ENCODE results near the gene USP3. TPM values are rescaled to one million over a fixed set of nuclear protein-coding genes. Genes with fewer than 3 reads are reported as not detected.
"Not testable (repeated sequence)": the region's sequence is repeated elsewhere in the genome, so short reads cannot be mapped to it uniquely, and the experiment has no call there.

The USP3 gene
- total RNA-seq, 1 donor from 2014 or later: 58.1 TPM

DNA sequence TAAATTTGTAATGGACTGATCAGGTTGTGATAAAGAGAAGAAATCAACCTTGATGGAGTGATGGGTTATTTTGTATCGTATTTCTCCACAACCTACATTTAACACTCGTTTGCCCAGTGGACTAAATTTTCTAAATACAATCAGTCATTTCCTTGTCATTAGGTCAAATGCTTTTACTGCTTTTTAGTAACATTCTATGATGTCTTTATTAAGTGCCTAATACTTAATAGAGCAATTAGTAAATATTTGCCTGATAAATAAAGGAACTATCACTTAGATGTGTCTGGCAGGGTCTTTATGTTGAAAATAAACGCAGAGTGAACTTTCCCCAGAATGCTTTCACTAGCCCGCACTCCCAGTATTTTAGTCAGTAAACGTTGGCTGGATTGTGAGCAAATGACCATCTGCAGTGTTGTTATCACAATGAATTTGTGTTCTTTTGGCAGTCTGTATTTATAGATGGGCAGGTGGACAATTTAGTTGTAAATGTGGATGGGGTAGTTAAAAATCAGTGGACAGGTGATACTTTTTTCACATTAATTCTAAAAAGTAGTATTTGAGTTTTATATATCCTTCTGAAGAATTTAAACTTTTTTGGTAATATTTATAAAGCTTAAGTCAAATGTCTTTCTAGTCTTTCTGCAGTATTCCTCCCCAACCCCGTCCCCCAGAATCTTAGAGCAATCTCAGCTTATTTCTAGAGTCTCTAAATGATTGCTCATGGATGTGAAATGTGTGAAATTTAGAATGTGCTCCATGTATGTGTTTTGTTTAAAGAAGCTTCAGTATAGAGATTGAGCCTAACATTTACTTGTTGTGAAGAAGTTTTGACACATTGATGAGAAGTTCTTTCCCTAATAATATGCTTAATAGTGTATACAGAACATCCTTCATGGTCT lies 4.9 kb downstream of the USP3 start:
- intact Hi-C loops (cut with micrococcal nuclease): loop anchor here (5.0 to 10.0 kb wide), 3 partner anchors 42 to 315 kb away; partner anchors contain the start of gene APH1B

DNA sequence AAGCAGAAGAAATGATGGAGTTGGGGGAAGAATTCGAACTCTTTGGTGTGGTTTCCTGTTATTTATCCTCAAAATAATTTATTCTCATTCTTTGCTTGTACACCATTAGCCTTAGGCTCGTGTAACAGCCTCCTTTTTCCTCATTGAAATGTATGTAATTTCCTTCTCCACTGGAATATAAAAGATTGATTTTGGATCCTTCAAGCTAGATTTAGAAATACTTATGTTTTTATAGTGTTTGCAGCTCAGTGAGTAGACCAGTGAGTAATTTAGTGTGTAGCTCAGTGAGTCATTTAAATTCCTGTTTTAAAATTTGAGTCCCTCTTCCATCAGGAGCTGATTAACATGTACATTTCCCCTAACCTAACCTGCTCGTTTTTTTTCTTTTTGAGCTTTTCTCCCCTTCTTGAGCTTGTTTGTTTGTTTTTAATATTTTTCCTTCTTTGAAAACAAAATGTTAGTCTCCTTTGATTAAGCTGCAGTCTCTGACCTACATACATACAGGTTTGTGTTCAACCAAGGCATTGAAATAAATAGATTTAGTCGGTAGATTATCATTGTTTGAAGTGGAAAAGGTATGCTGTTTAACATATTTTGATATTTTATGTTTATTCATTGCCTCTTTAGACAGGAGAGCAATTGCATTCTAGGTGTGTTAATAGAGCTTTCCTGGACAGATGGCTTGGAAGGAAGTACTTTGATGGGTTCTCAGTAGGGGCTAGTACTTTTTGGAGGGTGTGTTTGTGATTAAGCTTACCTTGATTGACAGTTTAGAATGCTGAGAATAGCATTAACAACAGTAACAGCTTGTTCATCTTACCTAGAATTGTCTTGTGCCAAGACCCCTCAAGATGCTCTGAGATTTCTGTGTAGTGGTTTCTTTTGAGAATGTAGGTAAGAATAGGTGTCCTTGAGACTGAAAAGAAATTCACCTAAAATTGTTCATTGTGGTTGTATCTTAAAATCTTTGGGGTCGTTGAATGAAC lies 5.9 kb downstream of the USP3 start:
- intact Hi-C loops (cut with micrococcal nuclease): loop anchor here (5.0 to 10.0 kb wide), 3 partner anchors 43 to 315 kb away; partner anchors contain the start of gene APH1B

DNA sequence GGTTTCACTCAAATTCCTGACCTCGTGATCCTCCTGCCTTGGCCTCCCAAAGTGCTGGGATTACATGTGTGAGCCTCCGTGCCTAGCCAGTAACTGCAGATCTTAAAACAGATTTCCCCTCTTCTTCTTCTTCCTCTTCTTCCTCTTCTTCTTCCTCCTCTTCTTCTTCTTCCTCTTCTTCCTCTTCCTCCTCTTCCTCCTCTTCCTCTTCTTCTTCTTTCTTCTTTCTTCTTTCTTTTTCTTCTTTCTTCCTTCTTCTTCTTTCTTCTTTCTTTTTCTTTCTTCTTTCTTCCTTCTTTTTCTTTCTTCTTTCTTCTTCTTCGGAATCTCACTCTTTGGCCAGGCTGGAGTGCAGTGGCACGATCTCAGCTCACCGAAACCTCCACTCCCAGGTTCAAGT lies 7.8 kb downstream of the USP3 start:
- intact Hi-C loops (cut with micrococcal nuclease): no loop called here

DNA sequence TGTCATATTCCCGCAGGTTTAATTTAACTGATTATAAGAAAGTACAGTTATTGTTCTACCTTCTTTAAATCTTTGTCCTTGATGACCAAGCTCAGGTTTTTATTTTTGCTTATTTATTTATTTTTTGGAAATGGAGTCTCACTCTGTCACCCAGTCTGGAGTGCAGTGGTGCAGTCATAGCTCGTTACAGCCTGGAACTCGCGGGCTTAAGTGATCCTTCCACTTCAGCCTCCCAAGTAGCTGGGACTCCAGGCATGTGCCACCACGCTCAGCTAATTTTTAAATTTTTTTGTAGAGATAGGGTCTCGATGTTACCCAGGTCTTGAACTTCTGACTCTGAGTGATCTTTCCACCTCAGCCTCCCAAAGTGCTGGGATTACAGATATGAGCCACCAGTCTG lies 8.9 kb downstream of the USP3 start:
- intact Hi-C loops (cut with micrococcal nuclease): no loop called here

DNA sequence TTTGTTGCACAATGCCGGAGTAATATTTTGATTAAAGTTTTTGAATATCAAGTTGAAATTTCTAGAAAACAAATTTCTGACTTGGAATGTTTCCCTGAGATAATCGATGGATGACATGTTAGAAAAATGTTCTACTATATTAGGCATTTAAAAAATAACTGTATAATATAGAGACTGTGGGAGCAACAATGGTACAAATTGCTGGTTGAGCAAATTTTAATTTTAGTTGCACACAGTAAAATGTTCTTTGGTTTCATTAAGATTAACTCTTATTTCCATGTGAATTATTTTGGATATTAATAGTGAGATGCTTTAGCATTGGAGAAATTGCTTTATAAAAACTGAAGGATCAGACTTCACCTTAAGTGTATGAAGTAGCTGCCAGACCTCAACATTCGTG lies 9.3 kb downstream of the USP3 start:
- intact Hi-C loops (cut with micrococcal nuclease): no loop called here

DNA sequence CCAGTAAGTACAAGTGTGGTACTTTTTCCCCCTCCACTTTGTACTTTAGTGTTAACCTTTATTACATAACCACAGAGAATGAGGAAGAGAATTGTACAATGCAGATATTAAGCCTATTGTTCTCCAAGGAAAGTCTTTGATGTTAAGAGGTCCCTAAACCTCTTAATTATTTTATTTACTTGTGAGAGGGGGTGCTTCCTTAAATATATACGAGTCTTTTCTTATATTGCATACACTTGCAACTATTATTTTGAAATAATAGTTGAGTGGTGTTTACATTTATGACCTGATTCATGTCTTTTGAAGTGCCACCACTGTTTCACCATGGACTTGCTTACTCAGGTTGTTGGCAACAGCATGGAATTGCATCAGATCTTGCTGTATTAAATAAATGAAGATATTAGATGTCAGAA lies 10.1 kb downstream of the USP3 start:
- intact Hi-C loops (cut with micrococcal nuclease): no loop called here

DNA sequence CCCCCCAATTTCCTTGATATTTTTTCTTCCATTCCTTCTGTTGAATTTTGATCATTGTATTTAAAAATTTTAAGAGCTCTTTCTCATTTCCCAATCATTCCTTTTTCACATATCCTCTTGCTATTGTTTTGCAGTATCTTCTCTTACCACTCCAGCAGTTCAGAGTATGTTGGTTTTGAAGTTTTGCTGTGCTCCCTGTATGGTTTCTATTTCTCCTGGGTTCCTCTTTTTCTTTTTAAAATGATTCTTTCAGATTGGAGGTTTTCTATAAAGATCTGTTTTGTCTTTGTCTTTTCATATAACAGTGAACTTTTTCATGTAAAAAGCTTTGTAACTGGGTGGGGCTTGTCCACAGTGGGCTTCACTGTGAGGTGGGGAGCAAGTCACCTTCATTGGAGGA lies 12.8 kb downstream of the USP3 start:
- intact Hi-C loops (cut with micrococcal nuclease): no loop called here

DNA sequence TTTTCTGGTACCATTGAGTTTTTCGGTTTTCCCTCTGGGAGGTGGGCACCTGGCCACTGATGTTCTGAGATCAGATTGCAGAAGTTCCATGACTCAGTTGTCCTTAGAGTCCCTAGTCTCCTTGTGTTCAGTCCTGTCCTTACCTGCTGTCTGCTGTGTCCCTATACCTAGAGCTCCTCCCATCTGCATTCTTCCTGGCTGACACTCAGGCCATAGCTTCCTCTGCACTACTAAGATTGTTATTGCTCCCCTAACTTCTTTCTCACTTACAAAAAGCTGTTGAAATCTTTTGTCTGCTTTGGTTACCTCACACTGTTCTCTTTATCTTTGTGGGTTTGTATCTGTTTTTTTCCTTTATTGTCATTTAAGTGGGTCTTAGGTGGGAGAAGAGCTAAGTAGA lies 13.2 kb downstream of the USP3 start:
- intact Hi-C loops (cut with micrococcal nuclease): no loop called here

DNA sequence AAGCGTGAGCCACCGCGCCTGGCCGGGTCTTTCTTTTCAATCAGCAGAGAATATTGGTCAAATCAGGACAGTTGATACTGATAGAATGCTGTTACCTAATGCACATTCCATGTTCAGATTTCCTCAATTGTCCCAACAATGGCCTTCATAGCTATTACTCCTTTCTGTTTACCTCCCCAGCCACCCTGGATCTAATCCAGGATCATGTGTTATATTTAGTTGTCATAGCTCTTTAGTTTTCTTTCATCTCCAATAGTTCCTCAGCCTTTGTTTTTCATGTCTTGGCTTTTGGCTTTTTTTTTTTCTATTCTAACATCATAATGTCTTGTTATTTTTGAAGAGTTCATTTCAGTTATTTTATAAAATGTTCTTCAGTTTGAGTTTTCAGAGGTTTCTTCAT lies 14.6 kb downstream of the USP3 start:
- intact Hi-C loops (cut with micrococcal nuclease): no loop called here

DNA sequence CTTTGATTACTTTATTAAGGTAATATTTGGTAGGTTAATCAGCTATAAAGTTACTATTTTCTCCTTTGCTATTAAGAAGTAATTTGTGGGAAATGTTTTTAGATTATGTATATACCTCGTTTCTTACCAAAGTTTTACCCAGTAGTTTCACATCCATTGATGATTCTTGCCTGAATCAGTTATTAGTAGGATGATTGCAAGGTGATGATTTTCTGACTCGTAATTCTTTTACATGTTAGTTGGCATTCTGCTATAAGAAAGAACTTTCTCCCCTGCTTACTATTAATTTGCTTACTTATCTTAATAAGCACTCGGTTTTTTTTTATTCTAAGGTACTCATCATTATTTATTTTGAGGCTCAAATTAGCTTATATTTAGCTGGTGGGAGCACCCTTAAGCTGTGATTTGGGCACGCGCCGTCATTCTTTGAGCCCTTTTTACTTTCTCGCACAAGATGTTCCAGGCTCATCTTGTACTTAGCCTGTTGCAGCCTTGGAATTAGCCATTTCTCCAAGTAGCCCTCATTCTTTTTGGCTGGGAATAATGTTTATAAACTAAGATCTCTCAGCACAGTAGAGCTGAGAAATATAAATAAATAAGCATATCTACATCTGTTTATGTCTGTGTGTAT lies 15.3 kb downstream of the USP3 start:
- intact Hi-C loops (cut with micrococcal nuclease): no loop called here

DNA sequence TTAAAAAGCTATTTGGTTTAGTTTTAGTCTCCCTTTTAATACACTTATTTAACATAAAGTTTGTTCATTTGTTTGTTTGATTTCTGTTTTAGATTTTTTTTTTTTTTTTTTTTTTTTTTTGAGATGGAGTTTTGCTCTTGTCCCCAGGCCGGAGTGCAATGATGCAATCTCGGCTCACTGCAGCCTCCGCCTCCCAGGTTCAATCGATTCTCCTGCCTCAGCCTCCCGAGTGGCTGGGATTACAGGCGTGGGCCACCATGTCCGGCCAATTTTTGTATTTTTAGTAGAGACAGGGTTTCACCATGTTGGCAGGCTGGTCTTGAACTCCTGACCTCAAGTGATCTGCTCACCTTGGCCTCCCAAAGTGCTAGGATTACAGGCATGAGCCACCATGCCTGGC lies 16.1 kb downstream of the USP3 start:
- intact Hi-C loops (cut with micrococcal nuclease): not testable (repeated sequence)

DNA sequence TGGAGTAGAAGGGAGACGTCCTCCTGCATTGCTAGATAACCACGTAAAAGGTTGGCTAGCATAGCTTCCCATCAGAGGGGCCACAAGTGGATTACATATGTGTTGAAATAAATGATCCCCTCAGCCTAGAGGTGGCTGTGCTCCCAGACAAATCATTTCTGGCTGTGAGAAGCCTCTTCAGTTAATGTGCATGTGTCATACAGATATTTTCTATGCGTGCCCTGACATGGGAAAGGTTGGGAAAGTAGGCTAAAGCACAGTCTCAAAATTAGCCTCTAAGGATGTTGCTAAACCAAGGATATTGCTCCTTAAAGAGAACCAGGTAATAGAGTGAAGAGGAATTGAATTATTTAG lies 17.8 kb downstream of the USP3 start:
- intact Hi-C loops (cut with micrococcal nuclease): no loop called here

DNA sequence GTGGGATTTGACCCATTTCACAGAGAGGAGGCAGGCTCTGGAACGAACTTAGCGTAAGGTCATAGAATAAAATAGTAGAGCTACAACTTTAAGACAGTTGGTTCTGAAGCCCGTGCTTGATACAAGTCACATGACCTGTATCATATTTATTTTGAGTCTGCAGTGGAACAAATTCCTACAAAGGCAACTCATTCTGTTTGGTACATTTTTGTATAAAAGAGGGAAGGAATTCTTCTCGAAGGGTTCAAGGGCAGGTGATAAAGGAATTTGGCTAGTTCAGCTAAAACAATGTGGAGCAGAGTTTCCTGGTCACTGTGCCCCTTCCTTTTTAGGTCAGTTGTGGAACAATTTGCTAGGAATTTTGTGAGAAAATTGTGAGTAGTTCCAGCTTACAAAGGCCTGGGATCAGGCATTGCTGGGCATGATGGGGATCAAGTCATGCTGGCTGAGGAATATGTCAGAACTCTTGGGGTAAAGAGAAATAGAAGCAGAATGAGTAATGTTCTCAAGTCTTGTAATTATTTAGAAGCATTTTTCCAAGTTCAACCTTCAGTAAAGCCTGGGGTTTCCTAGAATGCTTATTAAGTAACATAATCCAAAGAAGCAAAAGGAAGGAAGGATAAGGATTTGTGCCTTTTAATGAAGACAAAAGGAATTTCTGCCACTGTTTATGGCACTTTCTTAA lies 19.1 kb downstream of the USP3 start:
- intact Hi-C loops (cut with micrococcal nuclease): no loop called here

DNA sequence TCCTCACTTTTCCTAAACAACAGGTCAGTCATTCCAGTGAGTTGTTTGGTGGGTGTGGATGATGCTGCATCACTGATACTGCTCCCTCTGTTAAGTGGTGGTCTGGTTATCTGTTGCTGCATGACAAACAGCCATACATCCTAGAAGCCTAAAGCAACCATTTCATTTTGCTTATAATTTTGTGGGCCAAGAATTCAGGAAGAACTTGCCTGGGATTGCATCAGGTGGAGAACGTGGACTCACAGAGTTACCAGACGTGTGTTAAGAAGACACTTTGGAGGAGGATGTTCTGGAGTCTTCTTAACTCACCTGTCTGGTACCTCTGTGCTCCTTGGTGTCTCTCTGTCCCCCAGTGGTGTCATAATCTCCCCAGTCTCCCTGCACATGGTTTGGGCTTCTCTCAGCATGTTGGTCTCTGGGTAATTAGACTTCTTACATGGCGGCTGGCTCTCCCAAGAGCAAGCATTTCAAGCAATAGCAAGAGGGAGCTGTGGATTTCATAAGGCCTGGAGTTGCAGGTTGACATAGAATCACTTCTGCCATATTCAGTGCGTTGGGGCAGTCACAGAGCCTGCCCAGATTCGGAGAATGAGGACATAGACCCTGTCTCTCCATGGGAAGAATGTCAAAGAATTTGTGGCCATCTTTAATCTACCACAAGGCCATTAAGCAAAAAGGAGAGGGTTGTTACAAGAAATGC lies 20.1 kb downstream of the USP3 start:
- intact Hi-C loops (cut with micrococcal nuclease): no loop called here

DNA sequence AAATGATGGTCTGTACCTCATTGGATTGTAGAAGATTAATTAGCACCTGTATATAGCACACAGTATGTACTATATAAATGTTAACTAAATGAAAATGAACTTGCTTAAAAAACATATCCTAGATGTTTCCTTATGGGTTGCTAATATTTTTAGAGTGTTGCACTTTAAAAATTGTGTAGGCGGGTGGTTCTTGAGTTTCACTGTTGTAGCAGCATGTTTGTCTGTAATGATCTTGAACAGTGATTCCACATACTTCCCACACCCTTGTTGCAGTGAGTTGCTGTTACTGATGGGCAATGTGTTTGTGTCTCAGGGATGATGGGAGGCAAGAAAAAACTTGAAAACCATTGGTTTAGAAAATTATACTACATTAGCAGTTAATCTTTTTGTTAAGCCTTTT lies 22.0 kb downstream of the USP3 start:
- intact Hi-C loops (cut with micrococcal nuclease): no loop called here

DNA sequence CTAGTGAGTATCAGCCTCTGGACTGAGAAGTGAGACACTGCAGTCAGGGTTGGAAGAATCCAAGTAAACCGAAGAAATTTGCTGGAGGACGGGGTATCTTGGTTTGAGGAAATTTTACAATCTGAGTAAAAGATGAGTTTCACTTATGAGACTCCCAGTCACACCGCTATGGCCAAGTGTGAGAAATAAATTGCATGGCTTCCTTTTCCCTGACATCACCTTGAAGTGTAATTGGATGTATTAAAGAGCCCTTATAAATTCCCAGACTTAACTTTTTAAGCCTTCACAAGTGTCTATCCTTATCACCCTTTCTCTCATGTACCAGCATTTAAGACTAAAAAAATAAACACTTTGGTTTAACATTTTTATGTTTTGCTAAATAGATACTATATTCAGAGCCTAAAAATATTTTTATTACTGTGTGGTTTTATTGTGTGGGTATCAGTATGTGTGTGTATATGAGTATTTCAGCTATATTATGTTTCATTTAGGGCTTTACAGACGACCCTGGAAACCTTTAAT lies 23.8 kb downstream of the USP3 start:
- intact Hi-C loops (cut with micrococcal nuclease): no loop called here

DNA sequence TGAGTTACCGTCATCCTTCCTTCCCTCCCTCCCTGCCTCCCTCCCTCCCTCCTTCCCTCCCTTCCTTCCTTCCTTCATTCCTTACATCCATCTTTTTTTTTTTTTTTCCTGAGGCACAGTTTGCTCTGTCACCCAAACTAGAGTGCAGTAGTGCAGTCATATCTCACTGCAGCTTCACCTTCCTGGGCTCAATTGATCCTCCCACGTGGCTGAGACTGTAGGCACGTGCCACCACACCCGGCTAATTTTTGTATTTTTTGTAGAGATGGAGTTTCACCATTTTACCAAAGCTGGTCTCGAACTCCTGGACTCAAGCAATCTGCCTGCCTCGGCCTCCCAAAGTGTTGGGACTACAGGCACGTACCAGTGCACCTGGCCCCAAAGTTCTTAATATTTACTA lies 25.8 kb downstream of the USP3 start:
- intact Hi-C loops (cut with micrococcal nuclease): no loop called here

DNA sequence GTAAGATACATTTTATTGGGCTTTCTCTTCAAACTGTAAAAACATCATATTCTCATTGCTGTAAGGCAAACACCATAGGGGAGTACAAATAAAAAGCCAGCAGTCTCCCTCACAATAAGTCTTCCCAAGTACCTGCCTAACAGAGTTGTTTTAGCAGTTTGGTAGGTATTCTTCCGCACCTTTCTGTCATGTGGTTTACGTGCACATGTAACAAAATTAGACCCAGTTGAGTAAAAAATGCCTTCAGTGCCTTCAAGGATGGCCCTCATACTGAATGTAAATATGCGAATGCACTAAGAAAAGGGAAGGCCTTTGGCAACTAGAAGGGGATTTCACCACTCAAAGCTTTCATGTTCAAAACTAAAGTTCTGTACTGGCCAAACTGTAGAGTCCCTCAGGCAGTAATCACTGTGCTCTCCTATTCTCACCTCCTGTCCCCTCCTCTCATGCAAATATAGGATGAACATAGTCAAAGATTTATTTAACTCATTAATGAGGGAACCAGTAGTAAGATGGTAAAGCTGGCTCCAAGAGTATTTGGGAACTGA lies 26.4 kb downstream of the USP3 start:
- intact Hi-C loops (cut with micrococcal nuclease): no loop called here

DNA sequence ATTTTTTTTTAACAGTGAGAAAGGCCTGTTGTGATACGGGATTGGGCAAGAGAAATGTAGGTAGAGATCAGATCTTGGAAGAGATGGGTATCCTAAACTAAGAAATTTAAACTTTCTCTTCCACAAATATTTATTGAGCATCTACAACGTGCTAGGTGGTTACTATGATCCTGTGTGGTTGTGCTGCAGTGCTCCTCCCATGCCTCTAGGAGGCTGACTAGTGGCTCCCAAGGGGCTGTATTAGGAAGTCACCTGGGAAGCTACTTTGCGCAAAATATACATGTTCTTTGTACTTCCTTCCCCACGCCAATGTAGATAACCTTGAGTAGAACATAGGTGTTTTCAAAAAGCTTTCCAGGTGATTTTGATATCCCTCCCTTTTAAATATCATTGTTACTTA lies 27.2 kb downstream of the USP3 start:
- intact Hi-C loops (cut with micrococcal nuclease): no loop called here

DNA sequence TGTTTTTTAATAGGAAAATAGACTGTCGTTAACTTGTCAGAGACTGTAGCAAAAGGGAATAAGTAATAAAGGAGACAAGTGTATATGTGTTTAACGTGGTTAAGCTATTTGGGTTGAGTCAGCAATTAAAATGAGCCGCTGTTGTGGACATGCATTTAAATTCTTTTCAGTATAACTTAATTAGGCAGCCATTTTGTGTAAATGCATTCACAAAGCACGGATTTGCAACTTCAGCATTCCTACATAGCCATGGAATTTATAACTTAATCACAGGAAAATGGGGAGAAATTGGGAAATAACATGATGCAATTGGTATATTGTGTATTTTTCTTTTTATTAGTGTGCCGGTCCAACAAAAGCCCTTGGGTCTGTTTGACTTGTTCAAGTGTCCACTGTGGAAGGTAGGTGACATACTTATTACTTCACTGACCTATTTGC lies 27.9 kb downstream of the USP3 start:
- intact Hi-C loops (cut with micrococcal nuclease): no loop called here
